Fibroblast of lung (primary cell): ENCODE results near the gene ARF1. TPM values are rescaled to one million over a fixed set of nuclear protein-coding genes. Genes with fewer than 3 reads are reported as not detected.

Experiments
- DNase-seq, 2 donors: peaks; one replicate each; pipeline versions ENCODE4 v3.0.0 to v3.0.0-alpha.2; 2010; ENCODE audit warnings: low read depth in 2 of 2
- H2AFZ ChIP-seq: 2 replicates; pipeline ENCODE4 v1.5.1; 2012; ENCODE audit warnings: low read length, control low read depth, inconsistent platforms
- H3K27ac ChIP-seq: 2 replicates; pipeline ENCODE4 v1.5.1; 2011; ENCODE audit warnings: low read length, control low read depth; ENCODE audit not compliant: insufficient read depth
- H3K27me3 ChIP-seq: 2 replicates; pipeline ENCODE4 v1.5.1; 2011; ENCODE audit warnings: mild to moderate bottlenecking, low read length; ENCODE audit not compliant: control insufficient read depth, insufficient read depth
- H3K36me3 ChIP-seq: 2 replicates; pipeline ENCODE4 v1.5.1; 2011; ENCODE audit warnings: low read length; ENCODE audit not compliant: control insufficient read depth, insufficient read depth
- H3K4me1 ChIP-seq: 2 replicates; pipeline ENCODE4 v1.5.1; 2011; ENCODE audit warnings: low read length; ENCODE audit not compliant: control insufficient read depth, insufficient read depth; ENCODE audit errors: extremely low read depth
- H3K4me2 ChIP-seq: 2 replicates; pipeline ENCODE4 v1.5.1; 2011; ENCODE audit warnings: low read length, control low read depth; ENCODE audit not compliant: insufficient read depth; ENCODE audit errors: extremely low read depth
- H3K4me3 ChIP-seq, 4 experiments: fragments of 200-600 bp in 1 of 4; sonication (generic) in 1 of 4; replicated peaks in 1 of 4; 2 replicates each; pipeline ENCODE4 v1.5.1; 2011 to 2016; ENCODE audit warnings: low read length in 4 of 4, low read depth in 3 of 4, mild to moderate bottlenecking in 3 of 4, control low read depth in 2 of 4, inconsistent platforms in 1 of 4, mixed read lengths in 1 of 4; ENCODE audit not compliant: insufficient read depth in 1 of 4; ENCODE audit errors: control extremely low read depth in 1 of 4
- H3K79me2 ChIP-seq: 2 replicates; pipeline ENCODE4 v1.5.1; 2012; ENCODE audit warnings: mild to moderate bottlenecking, low read length, inconsistent platforms; ENCODE audit not compliant: control insufficient read depth, insufficient read depth
- H3K9ac ChIP-seq: 2 replicates; pipeline ENCODE4 v1.5.1; 2011; ENCODE audit warnings: mild to moderate bottlenecking, low read length, control low read depth; ENCODE audit not compliant: insufficient read depth
- H3K9me3 ChIP-seq: 2 replicates; pipeline ENCODE4 v1.5.1; 2012; ENCODE audit warnings: low read depth, low read length; ENCODE audit not compliant: control insufficient read depth, insufficient read depth
- H4K20me1 ChIP-seq: 2 replicates; pipeline ENCODE4 v1.5.1; 2011; ENCODE audit warnings: low read length; ENCODE audit not compliant: control insufficient read depth, insufficient read depth; ENCODE audit errors: extremely low read depth
- CTCF ChIP-seq, 2 donors: IDR thresholded peaks in 1 of 2; conservative IDR thresholded peaks in 1 of 2; 1 replicate in 1 of 2; 2 replicates in 1 of 2; pipeline ENCODE4 v1.5.1; 2011 to 2012; ENCODE audit warnings: low read length in 2 of 2, control low read depth in 1 of 2, inconsistent platforms in 1 of 2, low read depth in 1 of 2, mild to moderate bottlenecking in 1 of 2
- EZH2 ChIP-seq: IDR thresholded peaks from 2 replicates; pipeline ENCODE4 v1.5.1; 2012; ENCODE audit warnings: low read length, control low read depth, mild to moderate bottlenecking; ENCODE audit errors: missing control alignments
- polyA plus RNA-seq, 2 donors: library from polyadenylated mRNA; depleted of rRNA in 1 of 2; stranded (reverse) in 1 of 2; unstranded in 1 of 2; fragments of >200 nt; gene quantifications; 2 replicates each; pipeline ENCODE4 v1.2.1, GENCODE V29; 2011 to 2012; ENCODE audit warnings: missing spikeins in 1 of 2
- total RNA-seq: library from RNA; depleted of rRNA; stranded (reverse); fragments of >200 nt; gene quantifications from 2 replicates; pipeline ENCODE4 v1.2.1, GENCODE V29; 2014

Gene ARF1
- total and polyA plus RNA-seq, 2 donors (not counting 1 experiment from before 2014, with no cell fraction given) = 261 to 546 TPM

- Histone ChIP-seq H3K79me2 (no peaks in the 10 kb centered on the region), H2AFZ (no peak overlapping the region), H3K4me1 (no peaks in the 10 kb centered on the region), H3K4me3 (no peak overlapping the region), H3K9me3 (no peaks in the 10 kb centered on the region), H3K27ac (no peak overlapping the region), H3K4me2 (no peak overlapping the region), H3K9ac (no peak overlapping the region), H4K20me1 (no peaks in the 10 kb centered on the region), H3K36me3 (no peaks in the 10 kb centered on the region), H3K27me3 (no peaks in the 10 kb centered on the region)
- TF ChIP-seq EZH2 (no peak), CTCF (conservative IDR thresholded peaks at IDR 0.05 in 1 of 2, IDR thresholded peaks at IDR 0.05 in 1 of 2; ENCODE audit: low read depth in 1 of 2, low read length in 2 of 2) (no peak)
- no peak for DNase-seq
Measured at GRCh38 chr1:228114827-228115226, 32.3 kb downstream of the ARF1 start.

GRCh38 chr1:228117335-228117734 is 34.8 kb downstream of the ARF1 start:
- no peak overlapping the region for H3K4me3 ChIP-seq
- H3K27me3 ChIP-seq = no peaks in the 10 kb centered on the region
- no peaks in the 10 kb centered on the region for H3K79me2 ChIP-seq
- H3K9ac ChIP-seq = no peak overlapping the region
- H3K9me3 ChIP-seq = no peaks in the 10 kb centered on the region
- H2AFZ ChIP-seq = no peak overlapping the region
- H3K4me1 ChIP-seq = no peaks in the 10 kb centered on the region
- DNase-seq = no peak
- no peak overlapping the region for H3K27ac ChIP-seq
- TF ChIP-seq EZH2 (no peak), CTCF (conservative IDR thresholded peaks at IDR 0.05 in 1 of 2, IDR thresholded peaks at IDR 0.05 in 1 of 2; ENCODE audit: low read depth in 1 of 2, low read length in 2 of 2) (no peak)
- no peak overlapping the region for H3K4me2 ChIP-seq
- H3K36me3 ChIP-seq = no peaks in the 10 kb centered on the region
- H4K20me1 ChIP-seq = no peaks in the 10 kb centered on the region

GRCh38 chr1:228118040-228118439 is 35.5 kb downstream of the ARF1 start:
- H3K4me2 ChIP-seq = no peak overlapping the region
- no peaks in the 10 kb centered on the region for H3K9me3 ChIP-seq
- H4K20me1 ChIP-seq = no peaks in the 10 kb centered on the region
- no peak for DNase-seq
- no peaks in the 10 kb centered on the region for H3K27me3 ChIP-seq
- no peaks in the 10 kb centered on the region for H3K79me2 ChIP-seq
- no peaks in the 10 kb centered on the region for H3K4me1 ChIP-seq
- no peak for TF ChIP-seq EZH2
- TF ChIP-seq CTCF (conservative IDR thresholded peaks at IDR 0.05 in 1 of 2, IDR thresholded peaks at IDR 0.05 in 1 of 2; ENCODE audit: low read depth in 1 of 2, low read length in 2 of 2) = no peak
- no peak overlapping the region for H3K27ac ChIP-seq
- H3K4me3 ChIP-seq = no peak overlapping the region
- H2AFZ ChIP-seq = no peak overlapping the region
- no peak overlapping the region for H3K9ac ChIP-seq
- no peaks in the 10 kb centered on the region for H3K36me3 ChIP-seq
